Breast epithelium (tissue), 3 donors: ENCODE measurements around the gene IL17C.

ENCODE experiments used
- POLR2A ChIP-seq: fragments of 450-650 bp; IDR thresholded peaks from one replicate; pipeline ENCODE4 v1.6.1; 2016; ENCODE audit warnings: antibody characterized with exemption, mild to moderate bottlenecking, moderate library complexity
- POLR2AphosphoS5 ChIP-seq, 3 donors: sonication (generic); formaldehyde crosslinking; IDR thresholded peaks; one replicate each; pipeline ENCODE4 v1.6.1; 2017; ENCODE audit warnings: antibody characterized with exemption in 3 of 3
- TF ChIP-seq, protein P1 (sequence below), 3 donors: fragments of 450-650 bp; IDR thresholded peaks; one replicate each; pipeline ENCODE4 v1.5.1; 2016 to 2017; ENCODE audit warnings: antibody characterized with exemption in 3 of 3, mild to moderate bottlenecking in 3 of 3, moderate library complexity in 3 of 3

DNA sequence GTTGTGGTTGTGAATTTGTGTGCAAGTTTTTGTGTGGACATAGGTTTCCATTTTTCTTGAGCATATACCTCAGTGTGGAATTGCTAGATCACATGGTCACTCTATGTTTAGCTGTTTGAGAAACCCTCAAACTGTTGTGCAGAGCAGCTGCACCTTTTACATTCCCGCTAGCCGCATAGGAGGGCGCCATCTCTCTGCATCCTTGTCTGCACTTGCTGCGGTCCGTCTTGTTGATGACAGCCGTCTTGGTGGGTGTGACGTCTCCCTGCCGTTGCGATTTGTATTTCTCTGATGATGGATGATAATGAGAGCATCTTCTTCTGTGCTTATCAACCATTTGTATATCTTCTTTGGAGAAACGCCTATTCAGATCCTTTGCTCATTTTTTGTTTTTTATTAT is 25.1 kb upstream of the IL17C start:
- TF ChIP-seq POLR2A (no peak), POLR2AphosphoS5 (IDR thresholded peaks at IDR 0.05) (no peak)
- TF ChIP-seq, protein P1, sequence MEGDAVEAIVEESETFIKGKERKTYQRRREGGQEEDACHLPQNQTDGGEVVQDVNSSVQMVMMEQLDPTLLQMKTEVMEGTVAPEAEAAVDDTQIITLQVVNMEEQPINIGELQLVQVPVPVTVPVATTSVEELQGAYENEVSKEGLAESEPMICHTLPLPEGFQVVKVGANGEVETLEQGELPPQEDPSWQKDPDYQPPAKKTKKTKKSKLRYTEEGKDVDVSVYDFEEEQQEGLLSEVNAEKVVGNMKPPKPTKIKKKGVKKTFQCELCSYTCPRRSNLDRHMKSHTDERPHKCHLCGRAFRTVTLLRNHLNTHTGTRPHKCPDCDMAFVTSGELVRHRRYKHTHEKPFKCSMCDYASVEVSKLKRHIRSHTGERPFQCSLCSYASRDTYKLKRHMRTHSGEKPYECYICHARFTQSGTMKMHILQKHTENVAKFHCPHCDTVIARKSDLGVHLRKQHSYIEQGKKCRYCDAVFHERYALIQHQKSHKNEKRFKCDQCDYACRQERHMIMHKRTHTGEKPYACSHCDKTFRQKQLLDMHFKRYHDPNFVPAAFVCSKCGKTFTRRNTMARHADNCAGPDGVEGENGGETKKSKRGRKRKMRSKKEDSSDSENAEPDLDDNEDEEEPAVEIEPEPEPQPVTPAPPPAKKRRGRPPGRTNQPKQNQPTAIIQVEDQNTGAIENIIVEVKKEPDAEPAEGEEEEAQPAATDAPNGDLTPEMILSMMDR (IDR thresholded peaks at IDR 0.05), result no peak
